ENCODE measurements around the gene GPR39. TPM values are rescaled to one million over a fixed set of nuclear protein-coding genes. Genes with fewer than 3 reads are reported as not detected.

Gene GPR39
- polyA plus RNA-seq, 2 of the 4 experiments (the other 2 are of a cell fraction): 11.3 to 11.8 TPM

GRCh38 chr2:132374151-132374550 is 42.5 kb upstream of the GPR39 start:
- ChIA-PET CTCF (no interaction called here), POLR2A (no interaction called here)
- Histone ChIP-seq H3K9me3 (0 out of 3 replicates have a peak, but pooled peaks cover 4% of the 10 kb centered on the region), H3K27ac (no peak overlapping the region), H3K4me2 (no peak overlapping the region; the same call in 2 of the 3 replicates), H3K4me3 (no peak overlapping the region), H3K4me1 (no peaks in the 10 kb centered on the region)
- no peak for DNase-seq (ENCODE audit: low read depth in 1 of 2, low spot score in 1 of 2)
- no peak for FAIRE-seq
- TF ChIP-seq ZNF302 (CRISPR knock-in tag; IDR thresholded peaks at IDR 0.05) (no peak), HOXA7 (CRISPR knock-in tag; IDR thresholded peaks at IDR 0.05) (no peak), ZFP36 (IDR thresholded peaks at IDR 0.05; ENCODE audit: borderline replicate concordance, partially characterized antibody) (no peak), SMC3 (IDR thresholded peaks at IDR 0.05) (no peak), TP53 (CRISPR knock-in tag; IDR thresholded peaks at IDR 0.05) (no peak), PBX3 (IDR thresholded peaks at IDR 0.05) (no peak), GATA3 (IDR thresholded peaks at IDR 0.05; ENCODE audit: borderline replicate concordance) (no peak), JUN (IDR thresholded peaks at IDR 0.05) (no peak), ATOH8 (CRISPR knock-in tag; IDR thresholded peaks at IDR 0.05; ENCODE audit: low read depth) (no peak), KDM1A (IDR thresholded peaks at IDR 0.05; ENCODE audit: low read depth) (no peak)
- TF ChIP-seq, protein P1, sequence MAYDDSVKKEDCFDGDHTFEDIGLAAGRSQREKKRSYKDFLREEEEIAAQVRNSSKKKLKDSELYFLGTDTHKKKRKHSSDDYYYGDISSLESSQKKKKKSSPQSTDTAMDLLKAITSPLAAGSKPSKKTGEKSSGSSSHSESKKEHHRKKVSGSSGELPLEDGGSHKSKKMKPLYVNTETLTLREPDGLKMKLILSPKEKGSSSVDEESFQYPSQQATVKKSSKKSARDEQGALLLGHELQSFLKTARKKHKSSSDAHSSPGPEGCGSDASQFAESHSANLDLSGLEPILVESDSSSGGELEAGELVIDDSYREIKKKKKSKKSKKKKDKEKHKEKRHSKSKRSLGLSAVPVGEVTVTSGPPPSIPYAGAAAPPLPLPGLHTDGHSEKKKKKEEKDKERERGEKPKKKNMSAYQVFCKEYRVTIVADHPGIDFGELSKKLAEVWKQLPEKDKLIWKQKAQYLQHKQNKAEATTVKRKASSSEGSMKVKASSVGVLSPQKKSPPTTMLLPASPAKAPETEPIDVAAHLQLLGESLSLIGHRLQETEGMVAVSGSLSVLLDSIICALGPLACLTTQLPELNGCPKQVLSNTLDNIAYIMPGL (CRISPR knock-in tag; IDR thresholded peaks at IDR 0.05; ENCODE audit: borderline replicate concordance): no peak
- ATAC-seq: no peak

DNA sequence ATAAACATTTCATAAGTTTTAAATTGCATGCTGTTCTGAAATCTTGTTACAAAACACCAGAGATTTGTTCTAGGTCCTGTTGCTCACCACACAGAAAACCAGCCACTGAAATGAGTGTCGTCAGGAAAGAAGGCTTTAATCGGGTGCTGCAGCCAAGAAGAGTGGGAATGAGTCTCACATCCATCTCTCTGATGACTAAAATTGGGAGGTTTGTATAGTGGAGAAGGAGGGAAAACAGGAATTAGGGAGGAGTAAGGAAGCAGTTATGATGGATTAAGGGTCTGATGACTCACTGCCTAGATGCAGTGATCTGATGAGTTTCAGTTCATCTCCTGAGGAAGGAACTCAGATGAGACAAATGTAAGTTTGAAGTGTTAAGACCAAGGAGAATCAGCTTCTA is 42.1 kb upstream of the GPR39 start:
- Histone ChIP-seq H3K4me2 (no peak overlapping the region; the same call in 2 of the 3 replicates), H3K9me3 (0 out of 3 replicates have a peak, but pooled peaks cover 4% of the 10 kb centered on the region), H3K27ac (no peak overlapping the region), H3K4me1 (no peaks in the 10 kb centered on the region), H3K4me3 (no peak overlapping the region)
- ATAC-seq (no peak), DNase-seq (ENCODE audit: low read depth in 1 of 2, low spot score in 1 of 2) (no peak), FAIRE-seq (no peak)
- ChIA-PET CTCF (interaction anchor here (1.8 kb wide), 1 partner anchor 8 kb away, joined by 7 read pairs; no protein-coding TSS in a partner anchor), POLR2A (no interaction called here)
- TF ChIP-seq FOXS1 (CRISPR knock-in tag; IDR thresholded peaks at IDR 0.05): no peak
- TF ChIP-seq, protein P2, sequence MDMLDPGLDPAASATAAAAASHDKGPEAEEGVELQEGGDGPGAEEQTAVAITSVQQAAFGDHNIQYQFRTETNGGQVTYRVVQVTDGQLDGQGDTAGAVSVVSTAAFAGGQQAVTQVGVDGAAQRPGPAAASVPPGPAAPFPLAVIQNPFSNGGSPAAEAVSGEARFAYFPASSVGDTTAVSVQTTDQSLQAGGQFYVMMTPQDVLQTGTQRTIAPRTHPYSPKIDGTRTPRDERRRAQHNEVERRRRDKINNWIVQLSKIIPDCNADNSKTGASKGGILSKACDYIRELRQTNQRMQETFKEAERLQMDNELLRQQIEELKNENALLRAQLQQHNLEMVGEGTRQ (IDR thresholded peaks at IDR 0.05): no peak
- no peak for TF ChIP-seq ZNF302 (CRISPR knock-in tag; IDR thresholded peaks at IDR 0.05)
- TF ChIP-seq PBX3 (IDR thresholded peaks at IDR 0.05): no peak
- TF ChIP-seq NPAS2 (CRISPR knock-in tag; IDR thresholded peaks at IDR 0.05; ENCODE audit: borderline replicate concordance): no peak
- TF ChIP-seq EHF (CRISPR knock-in tag; IDR thresholded peaks at IDR 0.05): no peak
- TF ChIP-seq CBX8 (IDR thresholded peaks at IDR 0.05): no peak
- no peak for TF ChIP-seq MYC (IDR thresholded peaks at IDR 0.05; ENCODE audit: borderline replicate concordance, low read length)
- TF ChIP-seq, protein P1 (CRISPR knock-in tag; IDR thresholded peaks at IDR 0.05; ENCODE audit: borderline replicate concordance): no peak
- WGBS (ENCODE audit: missing lambda C conversion rate): 73% methylated on average over 2 of the region's 2 CpGs

All from A549 (cell line).